ENCODE measurements around the gene VANGL2. TPM values are rescaled to one million over a fixed set of nuclear protein-coding genes. Genes with fewer than 3 reads are reported as not detected.
A peak's percentile ranks its signal among the peaks of the same experiment; 100 is the strongest.

The VANGL2 gene
- total RNA-seq, 6 experiments from 2014 or later: 0.06 to 0.22 (median 0.12) TPM

- Histone ChIP-seq H3K27me3 (no peaks in the 10 kb centered on the region), H3K36me3 (no peaks in the 10 kb centered on the region), H3K9me3 (no peaks in the 10 kb centered on the region), H3K4me1 (no peaks in the 10 kb centered on the region), H3K27ac (no peak overlapping the region), H3K4me3 (no peak overlapping the region)
- intact Hi-C loops (cut with DNase I): loop anchor here (10.0 kb wide), 1 partner anchor 266 kb away; no protein-coding TSS in a partner anchor
- no peak for TF ChIP-seq POLR2A (IDR thresholded peaks at IDR 0.05)
- TF ChIP-seq CTCF (IDR thresholded peaks at IDR 0.05): no peak
- DNase-seq (peak in 1 of 3 donors; percentile 9), ATAC-seq (no peak)
Observed at GRCh38 chr1:160371346-160371631, 29.1 kb upstream of the VANGL2 start.

- intact Hi-C loops (cut with DNase I): loop anchor here (10.0 kb wide), 1 partner anchor 267 kb away; no protein-coding TSS in a partner anchor
- TF ChIP-seq CTCF (IDR thresholded peaks at IDR 0.05) (no peak), POLR2A (IDR thresholded peaks at IDR 0.05) (no peak)
- Histone ChIP-seq H3K27me3 (no peaks in the 10 kb centered on the region), H3K36me3 (no peaks in the 10 kb centered on the region), H3K9me3 (no peaks in the 10 kb centered on the region), H3K4me3 (no peak overlapping the region), H3K27ac (no peak overlapping the region), H3K4me1 (no peaks in the 10 kb centered on the region)
- peak in 1 of 3 donors; percentile 20 for DNase-seq
- no peak for ATAC-seq
- 56% methylated on average over 4 of the region's 4 CpGs for WGBS (ENCODE audit: insufficient coverage, low coverage, low lambda C conversion rate, missing lambda C conversion rate)
Observed at GRCh38 chr1:160371756-160372155, 28.6 kb upstream of the VANGL2 start.

- H3K27me3 ChIP-seq: no peaks in the 10 kb centered on the region
- TF ChIP-seq CTCF (IDR thresholded peaks at IDR 0.05): no peak
- no peak for TF ChIP-seq POLR2A (IDR thresholded peaks at IDR 0.05)
- peak in 1 of 3 donors; percentile 1 for DNase-seq
- H3K9me3 ChIP-seq: no peaks in the 10 kb centered on the region
- H3K4me1 ChIP-seq: no peaks in the 10 kb centered on the region
- WGBS (ENCODE audit: insufficient coverage, low coverage, low lambda C conversion rate, missing lambda C conversion rate): 67% methylated on average over 4 of the region's 4 CpGs
- intact Hi-C loops (cut with DNase I): loop anchor here (10.0 kb wide), 1 partner anchor 269 kb away; no protein-coding TSS in a partner anchor
- H3K27ac ChIP-seq: no peak overlapping the region
- ATAC-seq: no peak
- no peak overlapping the region for H3K4me3 ChIP-seq
- H3K36me3 ChIP-seq: no peaks in the 10 kb centered on the region
Observed at GRCh38 chr1:160373696-160374095, 26.7 kb upstream of the VANGL2 start.

DNA sequence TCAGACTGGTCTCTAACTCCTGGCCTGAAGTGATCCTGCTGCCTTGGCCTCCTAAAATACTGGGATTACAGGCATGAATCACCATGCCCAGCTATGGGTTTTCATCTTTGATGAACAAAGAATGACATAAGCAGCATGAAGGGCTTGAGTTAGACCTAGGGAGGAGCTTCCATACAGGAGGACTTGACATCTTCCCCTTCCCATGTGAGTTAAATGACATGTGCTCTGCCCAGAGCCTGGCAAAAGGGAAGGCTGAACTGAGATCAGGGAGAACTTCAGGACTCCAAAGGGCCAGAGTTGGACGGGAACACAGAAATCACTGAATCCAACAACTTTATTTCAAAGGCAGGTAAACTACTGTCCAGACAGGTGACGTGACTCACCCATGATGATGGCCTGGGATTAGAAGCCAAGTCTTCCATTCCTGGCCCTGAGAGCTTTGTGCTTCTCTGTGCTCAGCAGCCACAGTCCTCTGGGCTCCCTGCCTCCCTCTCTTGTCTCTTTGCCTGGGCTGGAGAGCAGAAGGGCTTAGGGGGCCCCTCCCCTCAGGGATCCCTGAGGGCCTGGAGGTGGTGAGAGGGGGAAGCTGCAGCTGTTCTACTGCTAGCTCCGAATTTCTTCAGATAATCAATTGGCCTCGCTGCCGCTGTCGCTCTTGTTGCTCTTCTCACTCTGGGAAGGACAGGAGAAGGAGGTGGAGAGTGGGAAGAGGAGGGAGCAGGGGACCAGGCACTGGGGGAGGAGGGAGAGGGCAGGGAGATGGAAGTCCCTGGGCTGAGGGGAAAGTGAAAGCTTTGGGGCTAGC, 25.9 kb upstream of the VANGL2 start:
- peak in 1 of 3 donors; percentile 8 for DNase-seq
- H3K27me3 ChIP-seq: no peaks in the 10 kb centered on the region
- no peaks in the 10 kb centered on the region for H3K9me3 ChIP-seq
- H3K4me1 ChIP-seq: no peaks in the 10 kb centered on the region
- no peak for ATAC-seq
- H3K4me3 ChIP-seq: no peak overlapping the region
- H3K27ac ChIP-seq: no peak overlapping the region
- 66% methylated on average over 6 of the region's 6 CpGs for WGBS (ENCODE audit: insufficient coverage, low coverage, low lambda C conversion rate, missing lambda C conversion rate)
- intact Hi-C loops (cut with DNase I): loop anchor here (10.0 kb wide), 1 partner anchor 270 kb away; no protein-coding TSS in a partner anchor
- H3K36me3 ChIP-seq: no peaks in the 10 kb centered on the region
- no peak for TF ChIP-seq CTCF (IDR thresholded peaks at IDR 0.05)
